K562 (cell line): ENCODE data around the gene PLEKHA8.

Source experiments
- CEBPB ChIP-seq: fragments of 450-650 bp; IDR thresholded peaks from 2 replicates; pipeline ENCODE4 v1.6.1; 2016; ENCODE audit warnings: missing genetic modification characterization, missing compliant biosample characterization
- CEBPG ChIP-seq, 3 experiments: fragments of 200-800 bp in 1 of 3; sonication (Bioruptor generic) in 1 of 3; sonication (generic) in 1 of 3; formaldehyde crosslinking in 1 of 3; IDR thresholded peaks in 2 of 3; conservative IDR thresholded peaks in 1 of 3; 2 replicates each; pipeline versions ENCODE4 v1.6.1 to v1.8.0; 2016 to 2022; ENCODE audit warnings: missing compliant biosample characterization in 2 of 3, missing genetic modification characterization in 2 of 3, mild to moderate bottlenecking in 1 of 3, missing genetic modification reagents in 1 of 3
- CTCF ChIP-seq, 3 experiments: IDR thresholded peaks in 2 of 3; conservative IDR thresholded peaks in 1 of 3; 2 replicates each; pipeline ENCODE4 v1.5.1; 2011 to 2012; ENCODE audit warnings: low read length in 3 of 3, mild to moderate bottlenecking in 3 of 3, control low read depth in 2 of 3, improper control_type of control experiment in 1 of 3, inconsistent platforms in 1 of 3, low read depth in 1 of 3, mixed read lengths in 1 of 3, moderate library complexity in 1 of 3; ENCODE audit not compliant: insufficient read depth in 2 of 3
- MAX ChIP-seq: sonication (generic); formaldehyde crosslinking; IDR thresholded peaks from 2 replicates; pipeline ENCODE4 v1.9.0; 2022; ENCODE audit warnings: mild to moderate bottlenecking, missing genetic modification reagents
- POLR2A ChIP-seq: fragments of 450-650 bp; conservative IDR thresholded peaks from 2 replicates; pipeline ENCODE4 v1.6.1; 2016
- REST ChIP-seq, 2 experiments: fragments of 450-650 bp; formaldehyde crosslinking in 1 of 2; IDR thresholded peaks; 2 replicates each; pipeline versions ENCODE4 v1.4.0 to v1.6.1; 2014 to 2020; ENCODE audit warnings: mild to moderate bottlenecking in 2 of 2, borderline replicate concordance in 1 of 2, low read depth in 1 of 2
- SIRT6 ChIP-seq: IDR thresholded peaks from one replicate; pipeline ENCODE4 v1.6.1; 2012; ENCODE audit warnings: low read depth, mild to moderate bottlenecking, control low read depth, inconsistent platforms, low read length, moderate library complexity
- SPI1 ChIP-seq: IDR thresholded peaks from 2 replicates; pipeline ENCODE4 v1.6.1; 2011; ENCODE audit warnings: low read depth, low read length, control low read depth, borderline replicate concordance
- SREBF1 ChIP-seq: fragments of 150-350 bp; IDR thresholded peaks from 2 replicates; pipeline ENCODE4 v1.6.1; 2014; ENCODE audit warnings: antibody characterized with exemption, low read depth, low read length, borderline replicate concordance
- TEAD4 ChIP-seq, 2 experiments: sonication (generic) in 1 of 2; formaldehyde crosslinking in 1 of 2; IDR thresholded peaks; 2 replicates each; pipeline versions ENCODE4 v1.6.1 to v1.8.0; 2012 to 2022; ENCODE audit warnings: borderline replicate concordance in 1 of 2, inconsistent platforms in 1 of 2, low read length in 1 of 2, mild to moderate bottlenecking in 1 of 2, missing genetic modification reagents in 1 of 2
- ZNF274 ChIP-seq: IDR thresholded peaks from 2 replicates; pipeline ENCODE4 v1.6.1; 2011; ENCODE audit warnings: low read depth, mild to moderate bottlenecking, low read length, moderate library complexity, borderline replicate concordance
- ZNF695 ChIP-seq: fragments of 450-650 bp; formaldehyde crosslinking; IDR thresholded peaks from 2 replicates; pipeline ENCODE4 v1.4.0; 2020; ENCODE audit warnings: mild to moderate bottlenecking, moderate library complexity
- TF ChIP-seq, protein P1 (sequence below): fragments of 450-650 bp; IDR thresholded peaks from 2 replicates; pipeline ENCODE4 v1.6.1; 2018; ENCODE audit not compliant: partially characterized antibody

DNA sequence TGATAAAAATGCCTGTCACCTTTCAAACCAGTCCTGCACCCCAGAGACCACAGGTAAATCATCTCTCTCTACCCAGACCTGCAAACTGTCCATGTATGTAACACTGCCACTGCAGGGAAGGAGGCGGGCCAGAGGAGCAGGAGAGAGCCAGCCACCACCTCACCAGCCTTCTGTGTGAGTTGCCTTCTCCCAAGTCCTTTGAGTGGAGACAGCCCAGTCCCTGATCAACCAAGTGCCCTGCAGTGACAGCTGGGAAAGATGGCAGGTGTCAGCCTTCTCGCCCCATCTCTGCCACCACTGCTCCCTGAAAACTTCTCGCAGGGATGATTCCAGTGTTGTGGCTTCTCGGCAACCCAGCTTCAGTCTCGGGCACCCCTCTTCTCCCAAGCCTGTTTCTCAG is 149.0 kb downstream of the PLEKHA8 start:
- TF ChIP-seq ZNF274 (no peak), REST (IDR thresholded peaks at IDR 0.05; ENCODE audit: borderline replicate concordance) (no peak), REST (CRISPR knock-in tag; IDR thresholded peaks at IDR 0.05; ENCODE audit: low read depth) (no peak), SIRT6 (no peak), ZNF695 (CRISPR knock-in tag) (no peak), MAX (CRISPR knock-in tag) (no peak), CEBPG (CRISPR knock-in tag; IDR thresholded peaks at IDR 0.05) (no peak), CEBPG (tag; conservative IDR thresholded peaks at IDR 0.05 in 1 of 2, IDR thresholded peaks at IDR 0.05 in 1 of 2) (no peak), CTCF (IDR thresholded peaks at IDR 0.05 in 2 of 3, conservative IDR thresholded peaks at IDR 0.05 in 1 of 3; ENCODE audit: insufficient read depth in 2 of 3, low read depth in 1 of 3, low read length in 3 of 3) (no peak), CEBPB (tag) (no peak), SPI1 (no peak), POLR2A (no peak), SREBF1 (no peak), TEAD4 (IDR thresholded peaks at IDR 0.05; ENCODE audit: low read length) (no peak), TEAD4 (CRISPR knock-in tag; IDR thresholded peaks at IDR 0.05; ENCODE audit: borderline replicate concordance) (no peak)
- TF ChIP-seq, protein P1, sequence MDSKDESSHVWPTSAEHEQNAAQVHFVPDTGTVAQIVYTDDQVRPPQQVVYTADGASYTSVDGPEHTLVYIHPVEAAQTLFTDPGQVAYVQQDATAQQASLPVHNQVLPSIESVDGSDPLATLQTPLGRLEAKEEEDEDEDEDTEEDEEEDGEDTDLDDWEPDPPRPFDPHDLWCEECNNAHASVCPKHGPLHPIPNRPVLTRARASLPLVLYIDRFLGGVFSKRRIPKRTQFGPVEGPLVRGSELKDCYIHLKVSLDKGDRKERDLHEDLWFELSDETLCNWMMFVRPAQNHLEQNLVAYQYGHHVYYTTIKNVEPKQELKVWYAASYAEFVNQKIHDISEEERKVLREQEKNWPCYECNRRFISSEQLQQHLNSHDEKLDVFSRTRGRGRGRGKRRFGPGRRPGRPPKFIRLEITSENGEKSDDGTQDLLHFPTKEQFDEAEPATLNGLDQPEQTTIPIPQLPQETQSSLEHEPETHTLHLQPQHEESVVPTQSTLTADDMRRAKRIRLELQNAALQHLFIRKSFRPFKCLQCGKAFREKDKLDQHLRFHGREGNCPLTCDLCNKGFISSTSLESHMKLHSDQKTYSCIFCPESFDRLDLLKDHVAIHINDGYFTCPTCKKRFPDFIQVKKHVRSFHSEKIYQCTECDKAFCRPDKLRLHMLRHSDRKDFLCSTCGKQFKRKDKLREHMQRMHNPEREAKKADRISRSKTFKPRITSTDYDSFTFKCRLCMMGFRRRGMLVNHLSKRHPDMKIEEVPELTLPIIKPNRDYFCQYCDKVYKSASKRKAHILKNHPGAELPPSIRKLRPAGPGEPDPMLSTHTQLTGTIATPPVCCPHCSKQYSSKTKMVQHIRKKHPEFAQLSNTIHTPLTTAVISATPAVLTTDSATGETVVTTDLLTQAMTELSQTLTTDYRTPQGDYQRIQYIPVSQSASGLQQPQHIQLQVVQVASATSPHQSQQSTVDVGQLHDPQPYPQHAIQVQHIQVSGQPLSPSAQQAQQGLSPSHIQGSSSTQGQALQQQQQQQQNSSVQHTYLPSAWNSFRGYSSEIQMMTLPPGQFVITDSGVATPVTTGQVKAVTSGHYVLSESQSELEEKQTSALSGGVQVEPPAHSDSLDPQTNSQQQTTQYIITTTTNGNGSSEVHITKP = no peak
